Activated CD8-positive, alpha-beta memory T cell treated with anti-CD3 and anti-CD28 coated beads, Interleukin-2, amount 50 U/mL, for 4 hours (primary cell): ENCODE measurements around the gene PGA4.
"Not testable (repeated sequence)": the region's sequence is repeated elsewhere in the genome, so short reads cannot be mapped to it uniquely, and the experiment has no call there.

ENCODE experiments used
- DNase-seq: peaks from one replicate; pipeline ENCODE4 v3.0.0-alpha.2; 2020

The PGA4 gene

DNA sequence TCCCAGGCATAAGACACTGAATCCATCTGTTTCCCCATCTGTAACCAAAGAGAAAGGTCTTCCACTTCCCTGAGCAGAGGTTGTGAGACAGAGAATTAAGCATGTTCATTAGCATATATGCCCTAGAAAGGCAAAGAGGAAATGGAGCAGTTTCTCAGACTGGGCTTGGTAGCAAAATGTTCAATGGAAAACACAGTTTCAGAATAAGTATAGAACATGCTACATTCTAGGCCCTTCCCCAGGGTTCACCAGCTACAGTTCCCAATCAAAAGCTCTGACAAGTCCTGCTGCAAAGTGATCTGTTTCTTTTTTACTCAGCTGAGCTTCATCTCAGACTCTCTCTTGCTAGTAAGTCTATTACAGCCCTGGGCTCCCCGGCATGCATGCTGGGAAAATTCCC lies 30.2 kb downstream of the PGA4 start:
- not testable (repeated sequence) for DNase-seq

DNA sequence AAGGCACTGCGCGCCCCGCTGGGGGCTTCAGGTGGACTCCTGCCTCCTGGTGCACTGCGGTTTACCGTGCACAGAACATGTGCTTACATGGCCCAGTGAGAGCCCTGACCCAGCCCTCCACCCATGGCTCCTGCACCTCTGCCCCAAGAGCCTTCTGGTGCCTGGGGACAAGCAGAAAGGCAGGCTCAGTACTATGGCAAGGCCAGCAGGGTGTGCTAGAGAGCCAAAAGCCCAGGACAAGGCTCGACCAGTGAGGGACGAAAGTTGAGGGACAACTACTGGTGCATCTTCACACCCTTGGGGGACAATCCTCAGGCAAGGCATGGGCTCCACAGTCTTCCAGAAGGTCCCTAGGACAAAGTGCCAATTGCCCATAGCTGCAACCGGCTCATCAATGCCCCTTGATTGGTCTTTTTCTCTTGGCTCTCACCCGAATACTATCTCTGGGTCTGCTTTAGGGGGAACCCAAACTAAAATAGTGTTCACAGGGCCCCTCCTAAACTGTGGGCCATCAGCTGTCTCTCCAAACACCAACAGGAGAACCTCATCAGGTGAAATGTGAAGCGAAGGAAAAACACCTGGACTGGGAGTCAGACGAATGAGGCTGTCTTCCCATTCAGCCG lies 32.4 kb downstream of the PGA4 start:
- DNase-seq: peak; percentile 61

DNA sequence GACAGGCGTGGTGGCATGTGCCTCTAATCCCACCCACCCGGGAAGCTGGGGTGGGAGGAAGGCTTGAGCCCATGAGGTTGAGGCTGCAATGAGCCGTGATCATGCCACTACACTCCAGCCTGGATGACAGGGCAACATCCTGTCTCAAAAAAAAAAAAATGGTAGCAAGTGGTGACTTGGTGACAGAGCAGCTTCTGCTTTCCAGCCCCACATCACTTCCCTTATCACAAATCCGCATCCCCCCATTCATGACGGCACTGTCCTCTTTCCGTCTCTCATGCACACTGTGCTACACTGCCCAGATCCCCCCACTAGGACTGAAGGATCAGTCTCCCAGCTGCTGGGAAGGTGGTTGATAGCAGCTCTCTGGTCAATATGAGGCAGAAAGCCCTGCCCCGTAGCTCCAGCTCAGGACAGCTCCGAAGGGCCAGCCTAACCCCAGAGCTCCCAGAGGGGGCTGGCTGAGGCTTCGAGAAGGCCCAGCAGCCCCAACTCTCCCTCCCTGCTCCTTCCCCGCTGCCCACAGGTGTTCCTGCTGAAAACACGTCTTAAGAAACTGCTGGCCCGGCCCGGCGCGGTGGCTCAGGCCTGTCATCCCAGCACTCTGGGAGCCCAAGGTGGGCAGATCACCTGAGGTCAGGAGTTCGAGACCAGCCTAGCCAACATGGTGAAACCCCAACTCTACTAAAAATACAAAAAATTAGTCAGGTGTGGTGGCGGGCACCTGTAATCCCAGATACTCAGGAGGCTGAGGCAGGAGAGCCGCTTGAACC lies 34.7 kb downstream of the PGA4 start:
- no peak for DNase-seq

DNA sequence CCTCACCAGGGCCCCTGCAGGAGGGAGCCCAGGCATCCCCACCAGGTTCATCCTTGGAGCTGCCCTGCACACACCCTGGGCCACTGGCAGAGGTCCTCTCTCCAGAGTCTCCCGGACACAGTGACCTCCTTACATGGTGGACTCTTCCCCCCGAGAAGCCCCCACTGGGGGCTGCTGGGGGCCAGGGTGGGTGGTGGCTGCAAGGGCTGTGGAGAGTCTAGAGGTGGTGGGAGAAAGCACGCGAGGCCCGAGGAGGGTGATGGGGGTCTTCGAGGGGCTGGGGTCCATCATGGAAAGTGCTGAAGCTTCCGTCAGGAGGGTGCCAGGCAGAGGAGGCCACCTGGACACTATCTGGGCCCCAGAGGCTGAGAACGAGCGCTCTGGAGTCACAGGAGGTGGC lies 36.4 kb downstream of the PGA4 start:
- no peak for DNase-seq

DNA sequence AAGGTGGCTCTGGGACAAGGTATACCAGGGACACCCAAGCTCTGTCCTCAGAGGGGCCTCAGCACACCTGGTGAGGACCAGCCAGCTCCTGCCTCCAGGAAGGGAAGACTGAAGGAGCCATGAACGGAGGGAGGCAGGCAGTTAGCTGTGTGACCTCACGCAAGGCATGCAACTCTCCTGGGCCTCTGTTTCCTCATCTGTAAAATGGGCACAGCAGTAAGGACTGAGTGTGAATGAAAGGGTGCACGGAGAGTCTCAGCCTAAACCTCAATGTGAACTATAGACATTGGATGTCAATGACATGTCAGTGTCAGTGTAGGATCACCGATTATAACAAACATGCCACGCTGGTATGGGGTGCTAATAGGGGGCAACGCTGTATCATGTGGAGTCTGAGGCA lies 37.2 kb downstream of the PGA4 start:
- no peak for DNase-seq

DNA sequence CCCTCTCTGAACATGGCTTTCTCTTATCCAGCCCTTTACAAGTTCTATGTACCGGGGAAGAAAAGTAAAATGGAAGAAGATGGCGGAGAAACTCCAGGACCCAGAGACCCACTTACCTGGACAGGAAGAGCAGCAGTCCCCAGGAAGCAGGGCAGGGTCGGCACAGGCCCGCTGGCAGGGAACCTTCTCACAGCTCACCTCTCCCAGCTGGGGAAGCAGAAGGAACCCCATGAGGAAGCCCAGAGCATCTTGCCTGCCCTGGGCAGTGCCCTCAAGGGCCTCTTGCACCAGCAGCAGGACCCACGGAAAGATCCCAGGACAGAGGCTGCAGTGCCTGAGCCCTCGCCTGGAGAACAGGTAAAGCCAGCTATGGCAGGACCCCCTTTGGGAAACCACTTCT lies 42.2 kb downstream of the PGA4 start:
- no peak for DNase-seq

DNA sequence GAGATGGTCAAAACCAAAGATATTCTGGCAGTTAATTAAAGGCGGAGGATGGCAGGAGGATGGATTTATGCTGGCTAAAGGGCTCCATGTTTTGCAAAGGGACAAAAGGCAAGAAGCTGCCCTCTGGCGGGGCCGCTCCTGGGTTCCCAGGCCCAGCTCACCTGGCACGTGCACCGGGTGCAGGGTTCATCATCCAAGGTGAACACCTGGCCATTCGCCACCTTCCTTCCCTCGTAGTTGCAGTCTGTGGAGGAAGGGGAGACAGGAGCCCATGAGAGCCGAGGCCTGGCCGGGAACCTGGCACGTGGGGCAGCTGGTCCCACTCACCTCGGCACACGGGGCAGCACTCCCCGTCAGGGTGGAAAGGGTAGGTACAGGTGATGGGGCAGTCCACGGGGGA lies 42.6 kb downstream of the PGA4 start:
- DNase-seq: no peak

DNA sequence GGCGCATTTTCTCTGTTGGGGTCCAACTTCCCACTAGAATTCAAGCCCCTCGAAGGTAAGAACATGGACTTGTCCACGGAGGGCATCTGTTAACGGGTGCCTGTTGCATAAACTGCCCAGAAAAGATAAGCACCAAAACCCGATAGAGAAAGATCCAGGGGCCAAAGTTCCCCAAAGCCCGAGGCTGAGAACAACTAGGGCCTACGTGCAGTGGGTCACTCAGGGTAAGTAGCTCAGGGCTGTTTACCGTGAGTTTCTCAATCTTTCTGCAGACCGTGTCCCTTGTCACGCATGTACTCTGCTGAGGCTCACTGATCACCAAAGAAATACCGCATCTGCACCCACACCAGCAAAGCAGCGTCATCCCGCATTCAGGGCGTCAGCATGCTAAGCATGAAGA lies 43.2 kb downstream of the PGA4 start:
- no peak for DNase-seq

DNA sequence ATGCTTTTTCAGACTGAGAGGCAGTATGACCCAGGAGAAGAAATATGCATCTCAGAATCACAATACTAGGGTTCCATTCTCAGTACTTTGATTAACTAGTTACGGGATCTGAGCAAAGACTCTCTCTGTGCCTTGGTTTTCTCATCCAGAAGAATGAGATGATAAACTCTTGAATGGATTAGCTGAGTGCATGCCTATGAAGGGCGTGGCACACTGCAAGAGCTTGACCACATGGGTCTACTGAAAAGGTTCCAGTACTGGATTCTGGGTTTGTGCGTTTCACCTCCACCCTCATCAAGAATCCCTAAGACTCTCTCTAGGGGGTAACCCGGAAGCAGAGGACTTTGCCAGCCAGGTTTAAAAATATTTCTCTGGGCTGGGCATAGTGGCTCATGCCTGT lies 44.5 kb downstream of the PGA4 start:
- DNase-seq: no peak

DNA sequence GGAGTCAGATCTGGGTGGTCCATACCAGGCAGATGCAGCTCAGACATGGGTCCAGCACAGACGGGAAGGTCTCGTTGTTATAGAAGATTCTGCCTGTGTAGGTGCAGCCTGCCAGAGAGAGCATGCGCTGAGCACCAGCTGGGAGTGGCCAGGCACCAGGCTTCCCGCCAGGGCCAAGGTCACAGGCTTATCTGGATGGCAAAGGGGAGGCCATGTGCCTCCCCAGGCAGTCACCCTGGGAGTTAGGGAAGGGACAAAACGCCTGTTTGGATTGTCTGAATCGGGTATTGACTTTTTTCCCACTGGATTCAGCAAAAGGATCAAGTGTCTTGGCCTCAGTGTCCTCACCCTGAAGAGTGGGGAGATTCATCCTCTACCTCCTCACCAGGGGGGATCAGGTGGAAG lies 45.3 kb downstream of the PGA4 start:
- DNase-seq: no peak

DNA sequence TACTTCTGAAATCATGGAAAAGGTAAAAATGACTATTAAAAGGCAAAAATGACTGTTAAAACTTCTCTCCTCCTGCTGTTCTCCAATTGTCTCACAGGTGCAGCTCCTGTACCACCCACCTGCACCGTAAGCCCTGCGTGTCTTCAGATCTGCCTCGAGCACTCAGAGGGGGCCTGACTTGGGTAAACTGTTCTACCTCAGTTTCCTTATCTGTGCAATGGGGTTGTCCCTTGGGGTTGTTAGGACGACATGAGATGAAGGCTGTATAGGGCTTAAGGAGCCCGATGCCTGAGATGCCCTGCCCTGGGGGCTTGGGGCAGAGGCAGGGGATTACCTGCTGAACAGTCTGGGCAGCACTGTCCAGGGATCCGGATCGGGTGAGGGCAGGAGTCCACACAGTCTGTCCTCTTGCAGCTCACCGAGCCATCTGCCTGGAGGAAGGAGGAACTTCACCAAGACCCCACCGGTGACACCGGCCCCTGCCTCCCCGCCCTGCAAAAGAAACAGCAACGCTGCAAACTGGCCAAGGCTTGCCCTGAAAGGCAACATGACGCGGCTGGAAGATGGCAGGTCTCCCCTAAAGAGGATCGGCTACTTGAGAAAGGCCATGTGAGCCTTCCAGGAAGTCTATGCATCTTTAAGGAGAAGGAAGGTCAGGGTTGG lies 46.6 kb downstream of the PGA4 start:
- no peak for DNase-seq

DNA sequence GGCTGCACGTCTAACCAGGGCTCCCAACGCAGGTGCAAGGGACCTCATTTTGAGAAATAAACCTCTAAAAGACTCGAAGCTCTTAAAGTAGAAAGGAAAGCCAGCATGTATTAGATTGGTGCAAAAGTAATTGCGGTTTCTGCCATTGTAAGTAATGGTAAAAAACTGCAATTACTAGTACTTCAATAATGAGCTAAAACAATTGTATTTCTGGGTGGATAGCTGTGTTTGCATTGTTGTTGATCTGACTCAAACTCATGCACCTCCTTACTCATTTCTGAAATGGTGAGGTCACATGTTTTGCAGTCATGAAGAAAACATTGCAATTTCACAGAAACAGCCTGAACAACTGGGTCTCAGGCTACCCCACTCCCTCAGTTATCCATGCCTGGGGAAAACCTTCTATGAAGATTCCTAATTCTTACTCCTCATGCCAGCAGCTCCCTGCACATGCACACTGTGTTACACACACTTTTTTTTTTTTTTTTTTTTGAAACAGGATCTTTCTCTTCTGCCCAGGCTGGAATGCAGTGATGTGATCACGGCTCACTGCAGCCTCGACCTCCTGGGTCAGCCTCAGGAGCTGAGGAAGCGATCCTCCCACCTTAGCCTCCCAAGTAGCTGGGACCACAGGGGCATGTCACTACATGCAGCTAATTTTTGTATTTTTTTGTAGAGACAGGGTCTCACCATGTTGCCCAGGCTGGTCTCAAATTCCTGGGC lies 48.4 kb downstream of the PGA4 start:
- DNase-seq: no peak

DNA sequence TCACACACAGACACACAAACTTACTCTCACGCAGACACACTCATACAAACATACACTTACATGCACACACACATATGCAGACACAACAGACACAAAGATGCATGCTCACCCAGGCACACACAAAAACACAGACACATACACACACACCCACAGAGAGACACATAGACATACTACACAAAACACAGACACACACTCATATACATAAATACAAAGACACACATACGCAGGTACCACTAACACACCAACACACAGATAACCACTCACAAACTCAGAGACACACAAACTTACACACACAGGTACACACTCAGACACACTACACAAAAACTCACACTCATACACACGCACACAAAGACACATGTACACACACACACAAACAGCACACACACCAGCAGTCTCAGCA lies 50.6 kb downstream of the PGA4 start:
- DNase-seq: no peak

DNA sequence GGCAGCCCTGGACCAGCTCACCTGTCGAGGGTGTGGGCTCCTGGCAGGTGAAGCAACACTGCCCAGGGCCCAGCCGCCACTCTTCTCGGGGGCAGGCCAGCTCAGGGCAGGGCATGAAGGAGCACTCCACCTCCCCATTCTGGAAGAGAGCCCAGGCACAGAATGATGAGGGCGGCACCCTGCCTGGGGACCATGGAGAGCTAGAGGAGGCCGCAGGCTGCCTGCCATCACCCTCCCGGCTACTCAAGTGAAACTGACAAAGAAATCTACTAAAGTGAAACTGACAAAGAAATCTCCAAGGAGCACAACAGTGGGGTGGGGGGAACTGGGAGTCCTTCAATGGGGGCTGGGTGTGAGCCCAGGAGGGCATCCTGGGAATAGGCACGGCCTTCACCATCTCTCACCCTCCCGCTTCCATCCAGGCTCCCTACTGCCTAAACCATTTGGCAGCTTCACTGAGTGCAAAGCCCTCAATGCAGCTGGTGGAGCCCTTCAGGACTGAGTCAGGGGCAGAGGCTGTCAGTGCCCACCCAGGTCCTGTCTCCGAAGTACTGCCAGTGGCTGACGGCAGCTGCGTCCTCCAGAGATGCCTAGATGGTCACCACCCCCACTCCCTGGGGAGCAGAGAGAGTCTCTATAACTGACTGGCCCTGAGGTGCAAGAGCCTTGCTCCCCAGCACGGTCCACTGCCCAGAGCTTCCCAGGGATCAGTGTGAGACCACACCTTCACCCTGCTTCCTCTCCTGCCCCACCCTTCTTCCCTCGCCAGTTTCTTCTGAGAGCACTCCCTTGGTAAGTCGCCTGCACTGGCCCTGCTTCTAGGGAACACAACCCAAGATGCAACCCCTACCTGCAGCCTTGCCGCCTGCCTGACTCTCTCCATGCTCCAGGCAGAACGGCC lies 51.3 kb downstream of the PGA4 start:
- DNase-seq: no peak

DNA sequence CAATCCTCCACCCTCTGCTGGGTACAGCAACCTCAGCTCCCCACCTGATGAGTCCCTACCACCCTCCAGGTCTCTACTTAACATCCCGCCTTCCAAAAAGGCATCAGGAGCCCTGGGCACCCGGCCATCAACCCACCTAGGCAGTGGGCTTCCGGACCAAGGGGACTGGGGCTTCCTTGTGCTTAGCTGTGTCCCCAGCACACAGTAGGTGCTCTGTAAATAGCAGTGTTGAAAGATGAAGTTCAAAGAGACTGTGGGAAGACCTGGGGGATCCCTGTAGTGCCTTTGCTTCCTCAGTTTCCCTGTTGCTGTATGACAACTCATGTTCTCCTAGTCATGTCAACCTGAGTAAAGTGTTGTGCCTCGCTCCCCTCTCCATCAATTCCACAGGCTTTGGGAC lies 51.9 kb downstream of the PGA4 start:
- no peak for DNase-seq

DNA sequence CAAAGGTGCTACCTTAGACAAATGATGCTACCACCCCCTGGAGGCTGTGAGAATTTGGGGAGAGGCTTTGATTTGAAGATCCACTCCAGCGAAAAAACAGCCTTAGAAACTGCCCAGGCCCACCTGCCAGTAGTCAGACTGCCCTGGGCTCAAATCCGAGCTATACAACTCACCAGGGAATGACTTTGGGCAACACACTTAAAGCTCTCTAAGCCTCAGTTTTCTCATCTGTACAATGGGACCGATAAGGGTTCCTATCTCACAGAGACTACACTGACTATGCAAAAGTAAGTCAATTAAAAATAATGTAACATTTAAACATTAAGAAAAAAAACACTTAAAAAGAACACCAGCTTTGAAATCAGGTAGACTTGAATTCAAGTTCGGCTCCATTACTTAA lies 53.0 kb downstream of the PGA4 start:
- DNase-seq: no peak

DNA sequence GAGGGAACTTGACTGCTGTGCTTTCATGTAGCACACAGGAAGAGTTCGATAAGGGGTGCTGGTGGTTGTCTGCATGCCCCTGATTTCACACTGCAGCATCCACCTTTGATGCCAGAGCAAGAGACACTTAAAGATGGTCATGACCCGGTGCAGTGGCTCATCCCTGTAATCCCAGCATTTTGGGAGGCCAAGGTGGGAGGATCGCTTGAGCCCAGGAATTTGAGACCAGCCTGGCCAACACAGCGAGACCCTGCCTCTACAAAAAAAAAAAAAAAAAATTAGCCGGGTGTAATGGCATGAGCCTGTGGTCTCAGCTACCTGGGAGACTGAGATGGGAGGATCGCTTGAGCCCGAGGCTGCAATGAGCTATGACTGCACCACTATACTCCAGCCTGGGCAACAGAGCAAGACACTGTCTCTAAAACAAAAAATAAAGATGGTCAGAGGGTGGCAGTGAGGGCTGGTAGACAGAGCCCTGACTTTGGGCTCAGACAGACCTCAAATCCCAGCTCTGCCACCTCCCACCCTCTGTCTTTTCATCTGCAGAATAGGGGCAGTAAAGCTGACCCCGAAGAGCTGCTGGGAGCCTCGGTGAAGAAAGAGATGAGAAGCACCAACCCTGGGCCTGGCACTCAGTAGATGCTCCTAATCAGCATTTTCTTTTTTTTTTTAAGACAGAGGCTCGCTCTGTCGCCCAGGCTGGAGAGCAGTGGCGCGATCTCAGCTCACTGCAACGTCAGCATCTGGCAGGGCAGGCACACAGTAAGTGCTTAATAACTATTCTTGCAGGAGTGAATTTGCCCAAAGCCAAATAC lies 55.2 kb downstream of the PGA4 start:
- DNase-seq: no peak

DNA sequence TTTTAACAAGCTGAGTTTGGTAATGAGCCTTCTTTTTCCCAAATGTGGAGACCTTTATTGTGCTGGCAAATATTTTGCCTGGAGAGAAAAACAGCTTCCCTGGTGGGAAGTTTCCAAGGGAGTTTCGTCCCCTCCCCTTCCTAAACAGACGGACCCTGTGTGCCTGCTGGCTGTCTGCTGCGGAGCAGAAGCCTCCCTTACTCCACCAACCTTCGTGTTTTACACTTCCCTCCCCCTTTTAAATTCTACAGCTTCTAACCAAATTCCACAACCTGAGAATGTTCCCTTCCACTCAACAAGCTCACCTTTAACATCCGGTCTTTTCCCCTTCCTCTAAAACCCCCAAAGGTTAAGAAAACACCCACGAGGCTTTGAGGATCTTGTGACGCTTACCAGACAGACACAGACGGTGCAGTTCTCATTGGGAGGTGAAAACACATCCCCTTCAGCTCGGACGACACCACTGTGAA lies 55.9 kb downstream of the PGA4 start:
- no peak for DNase-seq

DNA sequence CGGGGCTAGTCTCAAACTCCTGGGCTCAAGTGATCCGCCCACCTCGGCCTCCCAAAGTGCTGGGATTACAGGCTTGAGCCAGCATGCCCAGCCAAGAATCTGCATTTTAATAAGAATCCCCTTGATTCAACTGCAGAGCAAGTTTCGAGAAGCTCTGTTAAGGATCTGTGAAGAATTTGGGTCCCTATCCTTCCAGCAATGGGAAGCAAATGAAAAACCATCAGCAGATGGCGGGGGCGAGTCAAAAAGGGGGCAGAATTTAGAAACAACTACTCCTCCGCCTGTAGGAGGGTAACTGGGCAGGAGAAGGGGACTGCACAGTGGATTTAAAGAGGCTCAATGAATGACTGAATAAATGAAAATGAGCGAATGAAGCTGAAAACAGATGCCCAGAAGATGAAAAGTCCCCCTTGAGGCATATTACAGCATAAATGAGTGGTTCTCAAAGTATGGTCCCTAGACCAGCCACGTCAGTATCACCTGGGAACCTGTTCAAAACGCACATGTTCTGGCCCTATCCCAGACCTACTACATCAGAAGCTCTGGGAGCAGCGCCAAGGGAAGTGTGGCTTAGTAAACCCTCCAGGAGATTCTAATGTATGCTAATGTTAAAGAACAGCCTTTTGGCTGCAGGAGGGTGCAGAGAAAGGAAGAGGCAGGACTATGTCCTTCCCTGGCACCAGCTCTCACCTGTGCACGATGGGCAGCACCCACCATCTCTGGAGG lies 58.0 kb downstream of the PGA4 start:
- no peak for DNase-seq

DNA sequence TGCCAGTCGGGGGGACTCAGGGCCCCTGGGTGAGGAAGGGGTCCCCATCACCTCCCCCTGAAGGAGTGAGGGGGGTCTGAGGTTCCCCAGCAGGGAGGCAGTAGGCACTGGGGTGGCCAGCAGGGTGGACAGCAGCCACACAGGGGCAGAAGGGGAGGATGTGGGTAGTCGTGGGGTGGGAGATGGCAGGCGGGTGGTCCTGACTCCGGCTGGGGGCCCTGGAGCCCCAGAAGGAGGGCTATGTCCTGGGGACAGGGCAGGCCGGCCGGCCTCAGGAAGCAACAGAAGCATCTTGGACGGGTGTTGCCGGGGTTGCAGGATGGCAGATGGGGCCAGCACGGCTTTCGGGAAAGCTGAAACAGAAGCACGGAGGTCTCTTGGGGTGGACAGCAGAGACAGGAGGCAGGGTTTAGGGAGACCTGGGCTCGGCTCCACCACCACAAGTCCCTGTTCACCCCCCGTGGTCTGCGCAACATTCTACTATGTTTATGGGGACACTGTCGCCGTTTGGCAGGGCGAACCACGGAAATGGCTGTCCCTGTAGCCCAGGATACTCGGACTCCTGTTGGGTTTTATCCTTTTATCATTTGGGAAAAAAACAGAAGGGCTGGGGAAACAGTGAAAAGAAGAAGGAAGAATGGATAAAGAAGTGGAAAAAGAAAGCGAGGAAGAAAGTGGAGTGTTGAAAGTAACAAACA lies 58.9 kb downstream of the PGA4 start:
- no peak for DNase-seq
